OCI-LY1 (cell line): ENCODE data around the gene ARMC7.
"Not testable (repeated sequence)": the region's sequence is repeated elsewhere in the genome, so short reads cannot be mapped to it uniquely, and the experiment has no call there.

Experiments used
- H2AFZ ChIP-seq: fragments of 200-600 bp; sonication (generic), shearing (Covaris generic); 2 replicates; pipeline ENCODE4 v1.6.0; 2014; ENCODE audit warnings: antibody characterized with exemption, mild to moderate bottlenecking, low read length
- H3F3A ChIP-seq: fragments of 200-600 bp; sonication (generic), shearing (Covaris generic); 2 replicates; pipeline ENCODE4 v1.6.0; 2014; ENCODE audit warnings: mild to moderate bottlenecking, antibody characterized with exemption, low read length, moderate library complexity; ENCODE audit not compliant: insufficient read depth
- H3K27ac ChIP-seq: fragments of 200-600 bp; sonication (generic); 2 replicates; pipeline ENCODE4 v1.5.1; 2014; ENCODE audit warnings: low read length, mixed run types, mild to moderate bottlenecking, low read depth; ENCODE audit not compliant: poor library complexity, severe bottlenecking
- H3K27me3 ChIP-seq: fragments of 200-600 bp; sonication (generic); 2 replicates; pipeline ENCODE4 v1.6.0; 2014; ENCODE audit warnings: antibody characterized with exemption, mild to moderate bottlenecking, low read length, moderate library complexity; ENCODE audit not compliant: insufficient read depth
- H3K36me3 ChIP-seq: fragments of 200-600 bp; sonication (generic); 2 replicates; pipeline ENCODE4 v1.6.1; 2014; ENCODE audit warnings: mild to moderate bottlenecking, antibody characterized with exemption, low read length, moderate library complexity, mixed read lengths; ENCODE audit not compliant: insufficient read depth
- H3K4me1 ChIP-seq: fragments of 200-600 bp; sonication (generic); 2 replicates; pipeline ENCODE4 v1.5.1; 2014; ENCODE audit warnings: mild to moderate bottlenecking, low read length, moderate library complexity; ENCODE audit not compliant: insufficient read depth, severe bottlenecking
- H3K4me2 ChIP-seq: fragments of 200-600 bp; sonication (generic), shearing (Covaris generic); 2 replicates; pipeline ENCODE4 v1.6.1; 2014; ENCODE audit warnings: low read length
- H3K4me3 ChIP-seq: fragments of 200-600 bp; sonication (generic); 2 replicates; pipeline ENCODE4 v1.5.1; 2014; ENCODE audit warnings: low read length, low read depth, mild to moderate bottlenecking, mixed read lengths; ENCODE audit not compliant: poor library complexity, severe bottlenecking
- H3K79me2 ChIP-seq: fragments of 200-600 bp; shearing (Covaris generic); 2 replicates; pipeline ENCODE4 v1.6.1; 2016; ENCODE audit warnings: mixed run types, low read length, mixed read lengths; ENCODE audit not compliant: insufficient read depth
- H3K9ac ChIP-seq: fragments of 200-600 bp; sonication (generic), shearing (Covaris generic); 2 replicates; pipeline ENCODE4 v1.6.1; 2014; ENCODE audit warnings: mild to moderate bottlenecking, low read length, mixed read lengths
- H3K9me2 ChIP-seq: fragments of 200-600 bp; sonication (generic), shearing (Covaris generic); 2 replicates; pipeline ENCODE4 v1.6.1; 2014; ENCODE audit warnings: low read depth, mild to moderate bottlenecking, low read length, mixed read lengths
- H3K9me3 ChIP-seq: fragments of 200-600 bp; shearing (Covaris generic); 2 replicates; pipeline ENCODE4 v1.6.1; 2014; ENCODE audit warnings: low read length, mixed read lengths
- H4K20me1 ChIP-seq: fragments of 200-600 bp; sonication (generic), shearing (Covaris generic); 2 replicates; pipeline ENCODE4 v1.6.0; 2016; ENCODE audit warnings: mild to moderate bottlenecking, low read length; ENCODE audit not compliant: insufficient read depth
- CTCF ChIP-seq: fragments of 200-600 bp; sonication (generic), shearing (Covaris generic); IDR thresholded peaks from 2 replicates; pipeline ENCODE4 v1.5.1; 2017; ENCODE audit warnings: mild to moderate bottlenecking, antibody characterized with exemption, low read length, moderate library complexity, mixed read lengths
- EZH2 ChIP-seq: fragments of 200-600 bp; sonication (generic), shearing (Covaris generic); IDR thresholded peaks from 2 replicates; pipeline ENCODE4 v1.8.0; 2017; ENCODE audit warnings: borderline replicate concordance, mixed run types, mild to moderate bottlenecking, antibody characterized with exemption, low read length, moderate library complexity, mixed read lengths

Gene ARMC7

DNA sequence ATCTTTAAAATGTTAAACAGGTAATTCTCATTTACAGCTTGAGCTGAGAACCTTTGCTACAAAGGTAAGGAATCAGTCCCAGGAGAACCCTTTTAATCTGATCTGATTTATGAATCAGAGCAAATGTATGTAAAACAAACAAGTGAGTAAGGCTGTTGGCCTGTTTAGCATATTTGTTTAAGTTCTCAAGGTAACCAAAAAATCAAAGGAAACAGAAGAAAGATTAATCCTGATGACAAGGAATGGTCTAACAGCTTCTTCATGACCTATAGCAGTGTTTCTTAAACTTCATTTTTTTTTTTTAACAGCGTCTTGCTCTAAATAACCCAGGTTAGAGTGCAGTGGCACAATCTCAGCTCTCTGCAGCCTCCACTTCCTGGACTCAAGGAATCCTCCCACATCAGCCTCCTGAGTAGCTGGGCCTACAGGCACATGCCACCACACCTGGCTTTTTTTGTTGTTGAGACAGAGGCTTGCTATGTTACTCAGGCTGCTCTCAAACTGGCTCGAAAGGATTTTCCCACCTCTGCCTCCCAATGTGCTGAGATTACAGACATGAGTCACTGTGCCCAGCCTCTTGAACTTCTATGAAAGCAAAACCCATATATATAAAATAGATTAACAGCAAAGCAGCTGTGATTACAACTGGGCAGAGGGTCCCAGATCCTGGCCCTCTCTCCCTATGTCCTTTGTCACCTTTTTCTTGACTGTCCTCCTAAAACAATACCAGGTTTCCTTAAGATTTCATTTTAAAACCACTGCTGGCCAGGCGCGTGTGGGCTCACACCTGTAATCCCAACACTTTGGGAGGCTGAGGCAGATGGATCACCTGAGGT lies 49.6 kb downstream of the ARMC7 start:
- H3K4me1 ChIP-seq = peaks cover 8% of the 10 kb centered on the region
- no peaks in the 10 kb centered on the region for H3K9me3 ChIP-seq
- no peaks in the 10 kb centered on the region for H3K9me2 ChIP-seq
- no peak overlapping the region for H3K9ac ChIP-seq
- H2AFZ ChIP-seq = no peak overlapping the region
- no peaks in the 10 kb centered on the region for H4K20me1 ChIP-seq
- TF ChIP-seq EZH2 = no peak
- no peak for TF ChIP-seq CTCF
- no peak overlapping the region for H3K27ac ChIP-seq
- H3K27me3 ChIP-seq = no peaks in the 10 kb centered on the region
- no peak overlapping the region for H3K4me2 ChIP-seq
- H3K79me2 ChIP-seq = no peaks in the 10 kb centered on the region
- H3F3A ChIP-seq = no peaks in the 10 kb centered on the region
- H3K36me3 ChIP-seq = peaks cover 4% of the 10 kb centered on the region; the same call in 1 of the 2 replicates
- no peak overlapping the region for H3K4me3 ChIP-seq

- Histone ChIP-seq H3K36me3 (peaks cover 4% of the 10 kb centered on the region; the same call in 1 of the 2 replicates), H3K4me1 (peaks cover 2% of the 10 kb centered on the region), H3K27ac (no peak overlapping the region), H3K9ac (no peak overlapping the region), H3K4me3 (no peak overlapping the region), H3K79me2 (no peaks in the 10 kb centered on the region), H3K4me2 (no peak overlapping the region), H3K27me3 (no peaks in the 10 kb centered on the region), H2AFZ (no peak overlapping the region), H4K20me1 (no peaks in the 10 kb centered on the region), H3F3A (no peaks in the 10 kb centered on the region), H3K9me2 (no peaks in the 10 kb centered on the region), H3K9me3 (no peaks in the 10 kb centered on the region)
- TF ChIP-seq CTCF = no peak
- no peak for TF ChIP-seq EZH2
These were observed 50.4 kb downstream of the ARMC7 start for GRCh38 chr17:75160211-75160610.

- no peak overlapping the region for H3K4me3 ChIP-seq
- no peak overlapping the region for H2AFZ ChIP-seq
- H3K27me3 ChIP-seq = no peaks in the 10 kb centered on the region
- no peaks in the 10 kb centered on the region for H3K79me2 ChIP-seq
- H3K4me1 ChIP-seq = no peaks in the 10 kb centered on the region
- peaks cover 21% of the 10 kb centered on the region for H3K36me3 ChIP-seq
- no peaks in the 10 kb centered on the region for H3K9me2 ChIP-seq
- no peak overlapping the region for H3K27ac ChIP-seq
- no peak overlapping the region for H3K9ac ChIP-seq
- TF ChIP-seq EZH2 (no peak), CTCF (no peak)
- no peaks in the 10 kb centered on the region for H3F3A ChIP-seq
- no peaks in the 10 kb centered on the region for H4K20me1 ChIP-seq
- no peaks in the 10 kb centered on the region for H3K9me3 ChIP-seq
- H3K4me2 ChIP-seq = no peak overlapping the region
These were observed 53.3 kb downstream of the ARMC7 start for GRCh38 chr17:75163074-75163473.

DNA sequence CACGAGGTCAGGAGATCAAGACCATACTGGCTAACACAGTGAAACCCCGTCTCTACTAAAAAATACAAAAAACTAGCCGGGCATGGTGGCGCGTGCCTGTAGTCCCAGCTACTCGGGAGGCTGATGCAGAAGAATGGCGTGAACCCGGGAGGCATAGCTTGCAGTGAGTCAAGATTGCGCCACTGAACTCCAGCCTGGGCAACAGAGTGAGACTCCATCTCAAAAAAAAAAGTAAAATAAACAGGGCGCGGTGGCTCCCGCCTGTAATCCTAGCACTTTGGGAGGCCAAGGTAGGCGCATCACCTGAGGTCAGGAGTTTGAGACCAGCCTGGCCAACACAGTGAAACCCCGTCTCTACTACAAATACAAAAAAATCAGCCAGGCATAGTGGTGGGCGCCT lies 54.8 kb downstream of the ARMC7 start:
- peaks cover 34% of the 10 kb centered on the region for H3K36me3 ChIP-seq
- H3K27ac ChIP-seq, H4K20me1 ChIP-seq: not testable (repeated sequence)

More for the DNA sequence above, 54.8 kb downstream of the ARMC7 start:
- not testable (repeated sequence) for H3K27me3 ChIP-seq, H3K79me2 ChIP-seq, H3K4me1 ChIP-seq, H3K4me3 ChIP-seq, H3K9ac ChIP-seq, H3K9me2 ChIP-seq, H3K4me2 ChIP-seq, H2AFZ ChIP-seq, H3K9me3 ChIP-seq, H3F3A ChIP-seq
